Fibroblast of lung (primary cell): Measurements from ENCODE around the gene NOL3. TPM values are rescaled to one million over a fixed set of nuclear protein-coding genes. Genes with fewer than 3 reads are reported as not detected.

ENCODE experiments used
- DNase-seq, 2 donors: peaks; one replicate each; pipeline versions ENCODE4 v3.0.0 to v3.0.0-alpha.2; 2010; ENCODE audit warnings: low read depth in 2 of 2
- H2AFZ ChIP-seq: 2 replicates; pipeline ENCODE4 v1.5.1; 2012; ENCODE audit warnings: low read length, control low read depth, inconsistent platforms
- H3K27ac ChIP-seq: 2 replicates; pipeline ENCODE4 v1.5.1; 2011; ENCODE audit warnings: low read length, control low read depth; ENCODE audit not compliant: insufficient read depth
- H3K27me3 ChIP-seq: 2 replicates; pipeline ENCODE4 v1.5.1; 2011; ENCODE audit warnings: mild to moderate bottlenecking, low read length; ENCODE audit not compliant: control insufficient read depth, insufficient read depth
- H3K36me3 ChIP-seq: 2 replicates; pipeline ENCODE4 v1.5.1; 2011; ENCODE audit warnings: low read length; ENCODE audit not compliant: control insufficient read depth, insufficient read depth
- H3K4me1 ChIP-seq: 2 replicates; pipeline ENCODE4 v1.5.1; 2011; ENCODE audit warnings: low read length; ENCODE audit not compliant: control insufficient read depth, insufficient read depth; ENCODE audit errors: extremely low read depth
- H3K4me2 ChIP-seq: 2 replicates; pipeline ENCODE4 v1.5.1; 2011; ENCODE audit warnings: low read length, control low read depth; ENCODE audit not compliant: insufficient read depth; ENCODE audit errors: extremely low read depth
- H3K4me3 ChIP-seq, 4 experiments: fragments of 200-600 bp in 1 of 4; sonication (generic) in 1 of 4; replicated peaks in 1 of 4; 2 replicates each; pipeline ENCODE4 v1.5.1; 2011 to 2016; ENCODE audit warnings: low read length in 4 of 4, low read depth in 3 of 4, mild to moderate bottlenecking in 3 of 4, control low read depth in 2 of 4, inconsistent platforms in 1 of 4, mixed read lengths in 1 of 4; ENCODE audit not compliant: insufficient read depth in 1 of 4; ENCODE audit errors: control extremely low read depth in 1 of 4
- H3K79me2 ChIP-seq: 2 replicates; pipeline ENCODE4 v1.5.1; 2012; ENCODE audit warnings: mild to moderate bottlenecking, low read length, inconsistent platforms; ENCODE audit not compliant: control insufficient read depth, insufficient read depth
- H3K9ac ChIP-seq: 2 replicates; pipeline ENCODE4 v1.5.1; 2011; ENCODE audit warnings: mild to moderate bottlenecking, low read length, control low read depth; ENCODE audit not compliant: insufficient read depth
- H3K9me3 ChIP-seq: 2 replicates; pipeline ENCODE4 v1.5.1; 2012; ENCODE audit warnings: low read depth, low read length; ENCODE audit not compliant: control insufficient read depth, insufficient read depth
- H4K20me1 ChIP-seq: 2 replicates; pipeline ENCODE4 v1.5.1; 2011; ENCODE audit warnings: low read length; ENCODE audit not compliant: control insufficient read depth, insufficient read depth; ENCODE audit errors: extremely low read depth
- CTCF ChIP-seq, 2 donors: IDR thresholded peaks in 1 of 2; conservative IDR thresholded peaks in 1 of 2; 1 replicate in 1 of 2; 2 replicates in 1 of 2; pipeline ENCODE4 v1.5.1; 2011 to 2012; ENCODE audit warnings: low read length in 2 of 2, control low read depth in 1 of 2, inconsistent platforms in 1 of 2, low read depth in 1 of 2, mild to moderate bottlenecking in 1 of 2
- EZH2 ChIP-seq: IDR thresholded peaks from 2 replicates; pipeline ENCODE4 v1.5.1; 2012; ENCODE audit warnings: low read length, control low read depth, mild to moderate bottlenecking; ENCODE audit errors: missing control alignments
- polyA plus RNA-seq, 2 donors: library from polyadenylated mRNA; depleted of rRNA in 1 of 2; stranded (reverse) in 1 of 2; unstranded in 1 of 2; fragments of >200 nt; gene quantifications; 2 replicates each; pipeline ENCODE4 v1.2.1, GENCODE V29; 2011 to 2012; ENCODE audit warnings: missing spikeins in 1 of 2
- total RNA-seq: library from RNA; depleted of rRNA; stranded (reverse); fragments of >200 nt; gene quantifications from 2 replicates; pipeline ENCODE4 v1.2.1, GENCODE V29; 2014

The NOL3 gene
- total and polyA plus RNA-seq, 2 donors (not counting 1 experiment from before 2014, with no cell fraction given) = 8.0 to 23.3 TPM

DNA sequence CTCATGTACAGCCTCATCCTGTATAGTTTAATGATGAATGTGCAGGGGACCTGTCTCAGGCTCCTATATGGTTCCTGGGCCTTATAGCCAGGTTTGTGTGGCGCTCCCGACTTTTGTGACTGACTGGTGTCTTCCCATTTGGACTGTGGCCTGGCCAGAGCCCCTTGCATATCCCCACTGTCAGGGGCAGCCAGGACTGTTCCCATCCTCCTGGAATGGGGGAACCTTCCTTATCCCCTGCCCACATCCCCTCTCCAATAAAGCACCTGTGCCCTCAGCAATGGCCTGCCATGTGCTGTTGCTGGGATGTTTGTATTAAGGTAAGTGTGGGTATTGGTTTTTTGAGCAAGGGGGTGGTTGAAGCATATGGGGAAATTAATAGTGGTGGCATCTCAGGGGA is 22.1 kb upstream of the NOL3 start:
- no peaks in the 10 kb centered on the region for H4K20me1 ChIP-seq
- TF ChIP-seq CTCF (conservative IDR thresholded peaks at IDR 0.05 in 1 of 2, IDR thresholded peaks at IDR 0.05 in 1 of 2; ENCODE audit: low read depth in 1 of 2, low read length in 2 of 2) (no peak), EZH2 (no peak)
- H3K4me2 ChIP-seq = no peak overlapping the region
- H3K4me1 ChIP-seq = peaks cover 2% of the 10 kb centered on the region
- no peaks in the 10 kb centered on the region for H3K9me3 ChIP-seq
- H3K79me2 ChIP-seq = no peaks in the 10 kb centered on the region
- H3K36me3 ChIP-seq = peaks cover 17% of the 10 kb centered on the region
- H2AFZ ChIP-seq = no peak overlapping the region
- H3K4me3 ChIP-seq = no peak overlapping the region
- DNase-seq = no peak
- no peaks in the 10 kb centered on the region for H3K27me3 ChIP-seq
- no peak overlapping the region for H3K9ac ChIP-seq
- H3K27ac ChIP-seq = no peak overlapping the region

DNA sequence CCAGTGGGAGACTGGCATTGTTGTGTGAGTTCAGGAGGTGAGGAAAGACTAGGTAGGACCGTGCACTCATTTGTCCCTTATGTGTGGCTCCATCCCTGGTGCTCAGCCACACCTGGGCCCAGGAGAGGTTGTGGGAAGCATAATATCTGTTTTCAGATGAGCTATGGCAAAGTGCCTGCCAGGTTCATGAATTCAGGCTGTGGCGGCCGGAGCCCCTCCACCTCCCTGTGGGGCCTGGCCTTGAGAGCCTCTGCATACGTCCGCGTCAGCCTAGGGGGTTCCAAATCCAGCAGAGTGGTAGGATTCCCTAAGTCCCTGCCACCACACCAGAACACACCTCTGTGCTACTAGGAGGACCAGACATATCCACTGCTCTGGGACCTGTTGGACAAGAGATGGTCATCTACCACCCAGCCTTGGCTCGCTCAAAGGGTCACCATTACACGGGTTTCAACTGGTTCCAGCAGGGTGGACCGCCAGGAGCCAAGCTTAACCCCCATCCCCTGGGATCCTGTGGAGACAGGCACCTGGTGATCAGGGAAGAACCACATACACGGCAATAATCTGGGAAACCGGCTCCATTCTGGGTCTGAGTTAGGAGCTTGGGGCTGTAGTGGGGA is 21.6 kb upstream of the NOL3 start:
- no peaks in the 10 kb centered on the region for H3K9me3 ChIP-seq
- H3K9ac ChIP-seq = no peak overlapping the region
- no peaks in the 10 kb centered on the region for H3K79me2 ChIP-seq
- no peak overlapping the region for H3K4me2 ChIP-seq
- H3K4me1 ChIP-seq = peaks cover 2% of the 10 kb centered on the region
- H3K27ac ChIP-seq = no peak overlapping the region
- no peak for DNase-seq
- H3K36me3 ChIP-seq = peaks cover 17% of the 10 kb centered on the region
- no peak for TF ChIP-seq CTCF (conservative IDR thresholded peaks at IDR 0.05 in 1 of 2, IDR thresholded peaks at IDR 0.05 in 1 of 2; ENCODE audit: low read depth in 1 of 2, low read length in 2 of 2)
- TF ChIP-seq EZH2 = no peak
- H4K20me1 ChIP-seq = no peaks in the 10 kb centered on the region
- no peaks in the 10 kb centered on the region for H3K27me3 ChIP-seq
- no peak overlapping the region for H2AFZ ChIP-seq
- no peak overlapping the region for H3K4me3 ChIP-seq

DNA sequence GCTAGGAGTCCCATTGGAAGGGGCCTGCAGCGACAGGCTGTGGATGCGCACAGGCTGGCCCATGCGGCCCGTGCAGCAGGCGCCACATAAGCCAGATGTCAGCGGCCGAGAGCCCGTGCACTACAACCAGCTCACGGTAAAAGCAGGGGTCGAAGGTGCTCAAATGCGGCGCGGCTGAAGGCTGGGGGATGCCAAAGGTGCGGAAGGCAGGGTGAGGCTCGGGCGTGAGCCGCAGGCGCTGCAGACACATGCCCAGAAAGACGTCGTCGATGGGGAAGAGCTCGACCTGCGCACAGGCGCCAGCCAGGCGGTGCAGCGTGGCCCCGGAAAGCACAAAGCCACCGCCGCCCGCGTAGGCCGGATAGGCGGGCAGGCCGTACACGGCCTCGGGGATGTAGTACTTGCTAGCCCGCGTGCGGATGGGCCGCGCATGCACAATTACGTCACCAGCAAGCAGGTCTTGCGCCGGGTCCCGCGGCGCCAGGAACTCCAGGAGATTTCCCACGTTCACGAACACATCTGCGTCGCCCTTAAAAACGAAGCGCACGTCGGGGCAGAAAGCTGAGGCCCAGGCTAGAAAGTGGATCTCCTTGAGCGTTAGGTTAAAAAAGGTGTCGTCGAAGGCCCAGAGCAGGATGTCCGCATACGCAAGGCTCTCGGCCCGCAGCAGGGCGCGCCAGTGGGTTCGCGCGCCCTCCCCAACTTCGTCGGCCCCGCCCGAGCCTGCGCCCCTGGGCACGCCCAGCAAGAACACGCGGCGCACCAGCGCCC is 20.9 kb upstream of the NOL3 start:
- H2AFZ ChIP-seq = no peak overlapping the region
- peak overlapping the region in 1 of 4 experiments; percentile 78 for H3K4me3 ChIP-seq
- H3K36me3 ChIP-seq = peaks cover 17% of the 10 kb centered on the region
- H3K4me1 ChIP-seq = peaks cover 2% of the 10 kb centered on the region
- no peak overlapping the region for H3K27ac ChIP-seq
- H3K9me3 ChIP-seq = no peaks in the 10 kb centered on the region
- no peak for TF ChIP-seq EZH2
- no peaks in the 10 kb centered on the region for H4K20me1 ChIP-seq
- no peaks in the 10 kb centered on the region for H3K27me3 ChIP-seq
- H3K4me2 ChIP-seq = no peak overlapping the region
- peak in 1 of 2 donors; percentile 28 for DNase-seq
- H3K9ac ChIP-seq = no peak overlapping the region
- H3K79me2 ChIP-seq = no peaks in the 10 kb centered on the region
